ENCODE results near the gene STAT5A. TPM values are rescaled to one million over a fixed set of nuclear protein-coding genes. Genes with fewer than 3 reads are reported as not detected.

STAT5A gene
- total and polyA plus RNA-seq, 9 of the 15 experiments (the other 6 are each of a cell fraction or from before 2014, with no cell fraction given): 79.9 to 415 (median 196) TPM

DNA sequence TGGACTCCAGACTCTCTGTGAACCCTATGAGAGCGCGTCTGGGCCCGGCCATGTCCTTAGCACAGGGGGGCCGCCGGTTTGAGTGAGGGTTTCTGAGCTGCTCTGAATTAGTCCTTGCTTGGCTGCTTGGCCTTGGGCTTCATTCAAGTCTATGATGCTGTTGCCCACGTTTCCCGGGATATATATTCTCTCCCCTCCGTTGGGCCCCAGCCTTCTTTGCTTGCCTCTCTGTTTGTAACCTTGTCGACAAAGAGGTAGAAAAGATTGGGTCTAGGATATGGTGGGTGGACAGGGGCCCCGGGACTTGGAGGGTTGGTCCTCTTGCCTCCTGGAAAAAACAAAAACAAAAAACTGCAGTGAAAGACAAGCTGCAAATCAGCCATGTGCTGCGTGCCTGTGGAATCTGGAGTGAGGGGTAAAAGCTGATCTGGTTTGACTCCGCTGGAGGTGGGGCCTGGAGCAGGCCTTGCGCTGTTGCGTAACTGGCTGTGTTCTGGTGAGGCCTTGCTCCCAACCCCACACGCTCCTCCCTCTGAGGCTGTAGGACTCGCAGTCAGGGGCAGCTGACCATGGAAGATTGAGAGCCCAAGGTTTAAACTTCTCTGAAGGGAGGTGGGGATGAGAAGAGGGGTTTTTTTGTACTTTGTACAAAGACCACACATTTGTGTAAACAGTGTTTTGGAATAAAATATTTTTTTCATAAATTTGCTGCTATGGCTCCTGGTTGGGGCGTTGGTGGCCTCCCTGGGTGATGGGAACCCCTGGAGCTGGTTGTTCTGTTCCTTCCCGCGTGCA, 23.1 kb downstream of the STAT5A start (continued):
- TF ChIP-seq, protein P1, sequence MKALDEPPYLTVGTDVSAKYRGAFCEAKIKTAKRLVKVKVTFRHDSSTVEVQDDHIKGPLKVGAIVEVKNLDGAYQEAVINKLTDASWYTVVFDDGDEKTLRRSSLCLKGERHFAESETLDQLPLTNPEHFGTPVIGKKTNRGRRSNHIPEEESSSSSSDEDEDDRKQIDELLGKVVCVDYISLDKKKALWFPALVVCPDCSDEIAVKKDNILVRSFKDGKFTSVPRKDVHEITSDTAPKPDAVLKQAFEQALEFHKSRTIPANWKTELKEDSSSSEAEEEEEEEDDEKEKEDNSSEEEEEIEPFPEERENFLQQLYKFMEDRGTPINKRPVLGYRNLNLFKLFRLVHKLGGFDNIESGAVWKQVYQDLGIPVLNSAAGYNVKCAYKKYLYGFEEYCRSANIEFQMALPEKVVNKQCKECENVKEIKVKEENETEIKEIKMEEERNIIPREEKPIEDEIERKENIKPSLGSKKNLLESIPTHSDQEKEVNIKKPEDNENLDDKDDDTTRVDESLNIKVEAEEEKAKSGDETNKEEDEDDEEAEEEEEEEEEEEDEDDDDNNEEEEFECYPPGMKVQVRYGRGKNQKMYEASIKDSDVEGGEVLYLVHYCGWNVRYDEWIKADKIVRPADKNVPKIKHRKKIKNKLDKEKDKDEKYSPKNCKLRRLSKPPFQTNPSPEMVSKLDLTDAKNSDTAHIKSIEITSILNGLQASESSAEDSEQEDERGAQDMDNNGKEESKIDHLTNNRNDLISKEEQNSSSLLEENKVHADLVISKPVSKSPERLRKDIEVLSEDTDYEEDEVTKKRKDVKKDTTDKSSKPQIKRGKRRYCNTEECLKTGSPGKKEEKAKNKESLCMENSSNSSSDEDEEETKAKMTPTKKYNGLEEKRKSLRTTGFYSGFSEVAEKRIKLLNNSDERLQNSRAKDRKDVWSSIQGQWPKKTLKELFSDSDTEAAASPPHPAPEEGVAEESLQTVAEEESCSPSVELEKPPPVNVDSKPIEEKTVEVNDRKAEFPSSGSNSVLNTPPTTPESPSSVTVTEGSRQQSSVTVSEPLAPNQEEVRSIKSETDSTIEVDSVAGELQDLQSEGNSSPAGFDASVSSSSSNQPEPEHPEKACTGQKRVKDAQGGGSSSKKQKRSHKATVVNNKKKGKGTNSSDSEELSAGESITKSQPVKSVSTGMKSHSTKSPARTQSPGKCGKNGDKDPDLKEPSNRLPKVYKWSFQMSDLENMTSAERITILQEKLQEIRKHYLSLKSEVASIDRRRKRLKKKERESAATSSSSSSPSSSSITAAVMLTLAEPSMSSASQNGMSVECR (CRISPR knock-in tag; IDR thresholded peaks at IDR 0.05): 0 out of 2 replicates have a peak, but pooled peaks have one; percentile 38
- TF ChIP-seq CREBBP (IDR thresholded peaks at IDR 0.05; ENCODE audit: low read depth, low read length) (no peak), ZNF507 (tag; conservative IDR thresholded peaks at IDR 0.05) (no peak), GTF2E2 (tag; IDR thresholded peaks at IDR 0.05) (no peak; the same call in 1 of the 2 replicates), TARDBP (IDR thresholded peaks at IDR 0.05) (no peak), WHSC1 (IDR thresholded peaks at IDR 0.05; ENCODE audit: low read length) (no peak), POLR2AphosphoS2 (IDR thresholded peaks at IDR 0.05; ENCODE audit: low read length) (peak; percentile 45), BRD9 (IDR thresholded peaks at IDR 0.05; ENCODE audit: low read depth, partially characterized antibody) (no peak), DPF2 (IDR thresholded peaks at IDR 0.05) (peak; percentile 44; the same call in 1 of the 2 replicates), CHD1 (IDR thresholded peaks at IDR 0.05; ENCODE audit: low read length) (no peak), RFX5 (IDR thresholded peaks at IDR 0.05; ENCODE audit: low read depth, low read length) (no peak), KAT8 (IDR thresholded peaks at IDR 0.05; ENCODE audit: low read depth) (no peak), HDAC8 (tag; IDR thresholded peaks at IDR 0.05) (peak; percentile 60; the same call in 1 of the 2 replicates), CEBPB (tag; IDR thresholded peaks at IDR 0.05) (peak; percentile 100), EHMT2 (IDR thresholded peaks at IDR 0.05) (no peak), ZNF324 (CRISPR knock-in tag; IDR thresholded peaks at IDR 0.05) (no peak), RB1 (IDR thresholded peaks at IDR 0.05; ENCODE audit: low read depth) (no peak), SMC3 (conservative IDR thresholded peaks at IDR 0.05; ENCODE audit: insufficient read depth, low read depth, low read length) (no peak)
- TF ChIP-seq, protein P2, sequence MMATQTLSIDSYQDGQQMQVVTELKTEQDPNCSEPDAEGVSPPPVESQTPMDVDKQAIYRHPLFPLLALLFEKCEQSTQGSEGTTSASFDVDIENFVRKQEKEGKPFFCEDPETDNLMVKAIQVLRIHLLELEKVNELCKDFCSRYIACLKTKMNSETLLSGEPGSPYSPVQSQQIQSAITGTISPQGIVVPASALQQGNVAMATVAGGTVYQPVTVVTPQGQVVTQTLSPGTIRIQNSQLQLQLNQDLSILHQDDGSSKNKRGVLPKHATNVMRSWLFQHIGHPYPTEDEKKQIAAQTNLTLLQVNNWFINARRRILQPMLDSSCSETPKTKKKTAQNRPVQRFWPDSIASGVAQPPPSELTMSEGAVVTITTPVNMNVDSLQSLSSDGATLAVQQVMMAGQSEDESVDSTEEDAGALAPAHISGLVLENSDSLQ (IDR thresholded peaks at IDR 0.05): peak; percentile 69
- TF ChIP-seq, protein P3, sequence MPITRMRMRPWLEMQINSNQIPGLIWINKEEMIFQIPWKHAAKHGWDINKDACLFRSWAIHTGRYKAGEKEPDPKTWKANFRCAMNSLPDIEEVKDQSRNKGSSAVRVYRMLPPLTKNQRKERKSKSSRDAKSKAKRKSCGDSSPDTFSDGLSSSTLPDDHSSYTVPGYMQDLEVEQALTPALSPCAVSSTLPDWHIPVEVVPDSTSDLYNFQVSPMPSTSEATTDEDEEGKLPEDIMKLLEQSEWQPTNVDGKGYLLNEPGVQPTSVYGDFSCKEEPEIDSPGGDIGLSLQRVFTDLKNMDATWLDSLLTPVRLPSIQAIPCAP (CRISPR knock-in tag; IDR thresholded peaks at IDR 0.05; ENCODE audit: borderline replicate concordance): no peak
- TF ChIP-seq, protein P4, sequence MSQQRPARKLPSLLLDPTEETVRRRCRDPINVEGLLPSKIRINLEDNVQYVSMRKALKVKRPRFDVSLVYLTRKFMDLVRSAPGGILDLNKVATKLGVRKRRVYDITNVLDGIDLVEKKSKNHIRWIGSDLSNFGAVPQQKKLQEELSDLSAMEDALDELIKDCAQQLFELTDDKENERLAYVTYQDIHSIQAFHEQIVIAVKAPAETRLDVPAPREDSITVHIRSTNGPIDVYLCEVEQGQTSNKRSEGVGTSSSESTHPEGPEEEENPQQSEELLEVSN (IDR thresholded peaks at IDR 0.05; ENCODE audit: borderline replicate concordance in 1 of 2, extremely low read depth in 1 of 2, insufficient read depth in 1 of 2, insufficient read length in 1 of 2, low read depth in 1 of 2, low read length in 1 of 2, poor library complexity in 1 of 2, severe bottlenecking in 1 of 2): peak; percentile 59 to 82

All from K562 (cell line).